GM12878 (cell line): Measurements from ENCODE around the gene ALOXE3. TPM values are rescaled to one million over a fixed set of nuclear protein-coding genes. Genes with fewer than 3 reads are reported as not detected.

Experiments
- ATAC-seq: fragments of 200-7000 bp; cut with Tn5 transposase; 3 replicates; pipeline ENCODE4 v1.9.1; 2020; ENCODE audit warnings: mild to moderate bottlenecking, moderate library complexity
- BruUV-seq: library from RNA; stranded (reverse); fragments of 400-500 nt; replicated peaks from 2 replicates; lab custom pipeline; 2021; lab: Mats Ljungman, UMichigan
- CTCF ChIA-PET: fragments of 300-600 bp; sonication (Branson Sonifier 250); formaldehyde crosslinking; extraction: SDS; loops from one replicate; lab custom pipeline; 2021; ENCODE audit warnings: inconsistent platforms; lab: Yijun Ruan, JAX
- POLR2A ChIA-PET: fragments of 350-600 bp; formaldehyde crosslinking; extraction: SDS; loops from one replicate; lab custom pipeline; 2021; ENCODE audit warnings: inconsistent platforms; lab: Charles Lee
- RAD21 ChIA-PET: fragments of 300-600 bp; sonication (Branson Sonifier 250); formaldehyde crosslinking; loops from one replicate; lab custom pipeline; 2023; ENCODE audit warnings: antibody characterized with exemption; ENCODE audit not compliant: unreplicated experiment; lab: Charles Lee
- SMC1A ChIA-PET: fragments of 300-600 bp; sonication (Branson Sonifier 250); formaldehyde crosslinking; loops from one replicate; lab custom pipeline; 2023; ENCODE audit not compliant: unreplicated experiment, uncharacterized antibody; lab: Charles Lee
- DNase-seq: peaks from one replicate; pipeline ENCODE4 v3.0.0-alpha.2; 2011; ENCODE audit warnings: low read depth, low spot score
- FAIRE-seq: peaks from 3 replicates; lab custom pipeline; 2011; peaks lifted over from hg19 to GRCh38; lab: Jason Lieb, UNC
- H2AFZ ChIP-seq: 2 replicates; pipeline ENCODE4 v1.6.0; 2011; ENCODE audit warnings: low read depth, low read length, control low read depth; ENCODE audit not compliant: control insufficient read depth
- H3K27ac ChIP-seq: 2 replicates; pipeline ENCODE4 v1.5.1; 2011; ENCODE audit warnings: control low read depth; ENCODE audit not compliant: control insufficient read depth, insufficient read depth
- H3K27me3 ChIP-seq, 2 experiments: replicated peaks in 1 of 2; 2 replicates each; pipeline versions ENCODE4 v1.6.0 to v1.6.1; 2011; ENCODE audit warnings: low read length in 1 of 2; ENCODE audit not compliant: control insufficient read depth in 2 of 2, insufficient read depth in 2 of 2
- H3K36me3 ChIP-seq, 2 experiments: 2 replicates each; pipeline ENCODE4 v1.5.1; 2011; ENCODE audit warnings: low read length in 1 of 2; ENCODE audit not compliant: control insufficient read depth in 2 of 2, insufficient read depth in 2 of 2
- H3K4me1 ChIP-seq: 2 replicates; pipeline ENCODE4 v1.6.1; 2011; ENCODE audit warnings: mild to moderate bottlenecking, low read length, moderate library complexity, mixed read lengths; ENCODE audit not compliant: control insufficient read depth, insufficient read depth
- H3K4me2 ChIP-seq: 2 replicates; pipeline ENCODE4 v1.6.0; 2011; ENCODE audit warnings: control low read depth; ENCODE audit not compliant: control insufficient read depth, insufficient read depth
- H3K4me3 ChIP-seq: fragments of 200-600 bp; sonication (generic); 2 replicates; pipeline ENCODE4 v1.5.1; 2016
- H3K79me2 ChIP-seq: 2 replicates; pipeline ENCODE4 v1.6.0; 2011; ENCODE audit warnings: low read length; ENCODE audit not compliant: control insufficient read depth, insufficient read depth
- H3K9ac ChIP-seq: 2 replicates; pipeline ENCODE4 v1.8.0; 2011; ENCODE audit warnings: low read length, control low read depth, mixed read lengths; ENCODE audit not compliant: control insufficient read depth, insufficient read depth
- H3K9me3 ChIP-seq: replicated peaks from 3 replicates; pipeline ENCODE4 v1.5.1; 2011; ENCODE audit warnings: mild to moderate bottlenecking, low read length; ENCODE audit not compliant: control insufficient read depth, insufficient read depth
- H4K20me1 ChIP-seq: 2 replicates; pipeline ENCODE4 v1.6.0; 2011; ENCODE audit not compliant: control insufficient read depth, insufficient read depth
- EGR1 ChIP-seq, 2 experiments: IDR thresholded peaks; 1 replicate in 1 of 2; 2 replicates in 1 of 2; pipeline ENCODE4 v1.6.1; 2011 to 2012; ENCODE audit warnings: low read depth in 2 of 2, low read length in 2 of 2, borderline replicate concordance in 1 of 2, mild to moderate bottlenecking in 1 of 2, moderate library complexity in 1 of 2
- IKZF2 ChIP-seq, 2 experiments: fragments of 450-650 bp; IDR thresholded peaks; 2 replicates each; pipeline ENCODE4 v1.6.1; 2017; ENCODE audit warnings: mild to moderate bottlenecking in 2 of 2, moderate library complexity in 2 of 2
- MYC ChIP-seq: IDR thresholded peaks from 2 replicates; pipeline ENCODE4 v1.6.1; 2011; ENCODE audit warnings: mild to moderate bottlenecking, low read length, moderate library complexity, inconsistent platforms; ENCODE audit not compliant: insufficient read depth, insufficient replicate concordance, insufficient read length, severe bottlenecking
- NFYB ChIP-seq: IDR thresholded peaks from 2 replicates; pipeline ENCODE4 v1.6.1; 2011; ENCODE audit warnings: low read depth, mild to moderate bottlenecking, low read length, improper control_type of control experiment, moderate library complexity; ENCODE audit not compliant: insufficient read depth
- PAX5 ChIP-seq: IDR thresholded peaks from 2 replicates; pipeline ENCODE4 v1.6.1; 2011; ENCODE audit warnings: low read depth, low read length, borderline replicate concordance
- SIN3A ChIP-seq: IDR thresholded peaks from 2 replicates; pipeline ENCODE4 v1.6.1; 2012; ENCODE audit warnings: low read depth, low read length, improper control_type of control experiment
- SMARCA5 ChIP-seq: fragments of 450-650 bp; IDR thresholded peaks from 2 replicates; pipeline ENCODE4 v1.6.1; 2017; ENCODE audit warnings: mild to moderate bottlenecking
- SREBF2 ChIP-seq: IDR thresholded peaks from 2 replicates; pipeline ENCODE4 v1.6.1; 2012; ENCODE audit warnings: mild to moderate bottlenecking, low read length
- WGBS: methylation state at CpG from one replicate; pipeline ENCODE4 v1.1.6; 2016; ENCODE audit warnings: low lambda C conversion rate; ENCODE audit not compliant: insufficient replicate concordance, insufficient coverage; ENCODE audit errors: missing lambda C conversion rate; 5-methylcytosine and 5-hydroxymethylcytosine counted together
- in situ Hi-C: fragments of 300-500 bp; cut with MboI; formaldehyde crosslinking; loops from 9 replicates; pipeline ENCODE4 v1.14.3; 2018; ENCODE audit warnings: mixed read lengths
- intact Hi-C: fragments of 100-400 bp; cut with micrococcal nuclease; formaldehyde crosslinking; loops from one replicate; pipeline ENCODE4 v1.14.2; 2022; ENCODE audit not compliant: unreplicated experiment
- polyA plus RNA-seq, 11 experiments: library from polyadenylated mRNA; depleted of rRNA in 4 of 11; unstranded in 6 of 11; stranded (reverse) in 5 of 11; fragments of >200 nt; fragmentation: Nextera tagmentation in 4 of 11; fragmentation: Illumina TruSeq in 1 of 11; extraction: Ambion mirVana in 4 of 11; extraction: Trizol in 1 of 11; gene quantifications; 1 replicate in 1 of 11; 2 replicates in 10 of 11; pipeline versions ENCODE4 v1.2.1 to v1.2.3, GENCODE V29; 2011 to 2016; ENCODE audit warnings: inconsistent platforms in 2 of 11, missing spikeins in 2 of 11, low read depth in 1 of 11
- total RNA-seq, 4 experiments: library from RNA; depleted of rRNA in 3 of 4; stranded (reverse); fragments of >200 nt in 3 of 4; fragmentation: Illumina TruSeq in 1 of 4; extraction: Trizol in 1 of 4; gene quantifications; 2 replicates each; pipeline versions ENCODE4 v1.2.1 to v1.2.3, GENCODE V29; 2013 to 2021
- TF ChIP-seq, protein P1 (sequence below), 3 experiments: IDR thresholded peaks in 2 of 3; conservative IDR thresholded peaks in 1 of 3; 2 replicates each; pipeline ENCODE4 v1.5.1; 2011; ENCODE audit warnings: low read depth in 3 of 3, low read length in 3 of 3, mild to moderate bottlenecking in 3 of 3, control low read depth in 2 of 3, moderate library complexity in 2 of 3, inconsistent platforms in 1 of 3, mixed read lengths in 1 of 3; ENCODE audit not compliant: control insufficient read depth in 2 of 3, insufficient read depth in 1 of 3; ENCODE audit errors: extremely low read depth in 1 of 3

Gene ALOXE3
- total and polyA plus RNA-seq, 10 of the 15 experiments (the other 5 are each of a cell fraction or from before 2014, with no cell fraction given) = 0.04 TPM; not detected in 9

DNA sequence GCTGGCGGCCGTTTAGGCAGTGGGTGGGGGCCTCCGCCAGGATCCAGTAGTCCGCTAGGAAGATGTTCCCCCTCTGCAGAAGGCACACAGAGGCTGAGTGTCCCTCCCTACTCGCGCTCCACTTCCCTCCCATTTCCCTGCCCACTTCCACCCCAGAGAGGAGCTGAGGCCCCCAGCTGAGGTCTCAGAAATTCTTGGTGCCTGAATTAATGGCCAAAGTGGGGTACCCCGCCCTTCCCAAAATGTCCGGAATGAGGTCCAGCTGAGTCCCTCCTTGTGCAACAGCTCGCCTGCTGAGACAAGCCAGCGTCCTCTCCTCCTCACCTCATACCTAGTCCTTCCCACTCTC, 7.9 kb downstream of the ALOXE3 start:
- ChIA-PET SMC1A (interaction anchor here (1.0 to 2.7 kb wide), 8 partner anchors 9 to 52 kb away, joined by 3 to 13 read pairs (median 5); no protein-coding TSS in a partner anchor), POLR2A (interaction anchor here (0.5 to 0.9 kb wide), 2 partner anchors 50 to 78 kb away, joined by 3 read pairs; no protein-coding TSS in a partner anchor), CTCF (interaction anchor here (0.6 to 14.3 kb wide), 25 partner anchors 9 to 406 kb away, joined by 3 to 189 read pairs (median 4); partner anchors contain the start of genes ALOX12B and ALOXE3), RAD21 (interaction anchor here (0.8 to 2.4 kb wide), 10 partner anchors 9 to 53 kb away, joined by 3 to 11 read pairs (median 4); partner anchors contain the start of gene ALOXE3)
- ATAC-seq (no peak), FAIRE-seq (no peak), DNase-seq (no peak)
- Histone ChIP-seq H3K4me1 (peaks cover 4% of the 10 kb centered on the region), H3K36me3 (no peaks in the 10 kb centered on the region), H3K4me2 (no peak overlapping the region), H4K20me1 (no peaks in the 10 kb centered on the region), H3K79me2 (no peaks in the 10 kb centered on the region), H3K9ac (no peak overlapping the region), H2AFZ (no peak overlapping the region), H3K27me3 (no peaks in the 10 kb centered on the region; a peak in 2 of 4 replicates), H3K27ac (no peak overlapping the region), H3K4me3 (no peak overlapping the region), H3K9me3 (no peaks in the 10 kb centered on the region)
- TF ChIP-seq PAX5 = no peak
- TF ChIP-seq SREBF2 = no peak
- TF ChIP-seq MYC = no peak
- TF ChIP-seq IKZF2 (IDR thresholded peaks at IDR 0.05) = no peak
- no peak for TF ChIP-seq EGR1 (IDR thresholded peaks at IDR 0.05; ENCODE audit: borderline replicate concordance in 1 of 2, low read depth in 2 of 2, low read length in 2 of 2)
- no peak for TF ChIP-seq SMARCA5
- TF ChIP-seq NFYB = no peak
- TF ChIP-seq, protein P1, sequence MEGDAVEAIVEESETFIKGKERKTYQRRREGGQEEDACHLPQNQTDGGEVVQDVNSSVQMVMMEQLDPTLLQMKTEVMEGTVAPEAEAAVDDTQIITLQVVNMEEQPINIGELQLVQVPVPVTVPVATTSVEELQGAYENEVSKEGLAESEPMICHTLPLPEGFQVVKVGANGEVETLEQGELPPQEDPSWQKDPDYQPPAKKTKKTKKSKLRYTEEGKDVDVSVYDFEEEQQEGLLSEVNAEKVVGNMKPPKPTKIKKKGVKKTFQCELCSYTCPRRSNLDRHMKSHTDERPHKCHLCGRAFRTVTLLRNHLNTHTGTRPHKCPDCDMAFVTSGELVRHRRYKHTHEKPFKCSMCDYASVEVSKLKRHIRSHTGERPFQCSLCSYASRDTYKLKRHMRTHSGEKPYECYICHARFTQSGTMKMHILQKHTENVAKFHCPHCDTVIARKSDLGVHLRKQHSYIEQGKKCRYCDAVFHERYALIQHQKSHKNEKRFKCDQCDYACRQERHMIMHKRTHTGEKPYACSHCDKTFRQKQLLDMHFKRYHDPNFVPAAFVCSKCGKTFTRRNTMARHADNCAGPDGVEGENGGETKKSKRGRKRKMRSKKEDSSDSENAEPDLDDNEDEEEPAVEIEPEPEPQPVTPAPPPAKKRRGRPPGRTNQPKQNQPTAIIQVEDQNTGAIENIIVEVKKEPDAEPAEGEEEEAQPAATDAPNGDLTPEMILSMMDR (IDR thresholded peaks at IDR 0.05 in 2 of 3, conservative IDR thresholded peaks at IDR 0.05 in 1 of 3; ENCODE audit: control insufficient read depth in 2 of 3, extremely low read depth in 1 of 3, insufficient read depth in 1 of 3, low read depth in 3 of 3, low read length in 3 of 3) = no peak
- TF ChIP-seq SIN3A = no peak
- intact Hi-C loops = no loop called here
- no TSS peak for BruUV-seq
- in situ Hi-C loops = loop anchor here (5.0 kb wide), 1 partner anchor 33 kb away; no protein-coding TSS in a partner anchor
- WGBS = 0% methylated on average over 10 of the region's 10 CpGs
